H1 (cell line): Measurements from ENCODE around the gene CFAP74. TPM values are rescaled to one million over a fixed set of nuclear protein-coding genes. Genes with fewer than 3 reads are reported as not detected.

Experiments used
- GABPA ChIP-seq: IDR thresholded peaks from 2 replicates; pipeline ENCODE4 v1.6.1; 2011; ENCODE audit warnings: mild to moderate bottlenecking, low read length, moderate library complexity, borderline replicate concordance; ENCODE audit not compliant: insufficient read depth
- GTF2F1 ChIP-seq: IDR thresholded peaks from 2 replicates; pipeline ENCODE4 v1.6.1; 2012; ENCODE audit warnings: low read depth, low read length, improper control_type of control experiment, borderline replicate concordance
- JUND ChIP-seq: IDR thresholded peaks from 2 replicates; pipeline ENCODE4 v1.6.1; 2011; ENCODE audit warnings: mild to moderate bottlenecking, improper control_type of control experiment, low read length
- NANOG ChIP-seq: IDR thresholded peaks from 2 replicates; pipeline ENCODE4 v1.6.1; 2011; ENCODE audit warnings: low read length, low read depth, mild to moderate bottlenecking, inconsistent platforms; ENCODE audit not compliant: insufficient read depth, poor library complexity, severe bottlenecking
- RAD21 ChIP-seq, 2 experiments: IDR thresholded peaks in 1 of 2; conservative IDR thresholded peaks in 1 of 2; 2 replicates each; pipeline ENCODE4 v1.6.1; 2011; ENCODE audit warnings: low read depth in 2 of 2, low read length in 2 of 2, improper control_type of control experiment in 1 of 2, inconsistent platforms in 1 of 2, mild to moderate bottlenecking in 1 of 2, moderate library complexity in 1 of 2
- RXRA ChIP-seq: IDR thresholded peaks from 2 replicates; pipeline ENCODE4 v1.6.1; 2011; ENCODE audit warnings: low read depth, mild to moderate bottlenecking, low read length, moderate library complexity; ENCODE audit not compliant: insufficient read depth
- SIX5 ChIP-seq: IDR thresholded peaks from 2 replicates; pipeline ENCODE4 v1.6.1; 2011; ENCODE audit warnings: mild to moderate bottlenecking, low read depth, low read length
- SP2 ChIP-seq: IDR thresholded peaks from 2 replicates; pipeline ENCODE4 v1.6.1; 2012; ENCODE audit warnings: mild to moderate bottlenecking, low read length, inconsistent platforms
- YY1 ChIP-seq: IDR thresholded peaks from 2 replicates; pipeline ENCODE4 v1.6.1; 2011; ENCODE audit warnings: low read depth, mild to moderate bottlenecking, low read length
- polyA plus RNA-seq, 7 experiments: library from polyadenylated mRNA; depleted of rRNA in 3 of 7; stranded (reverse) in 5 of 7; unstranded in 2 of 7; fragments of >200 nt in 5 of 7; fragments of 200-250 nt in 2 of 7; gene quantifications; 1 replicate in 5 of 7; 2 replicates in 1 of 7; 4 replicates in 1 of 7; pipeline versions ENCODE4 v1.2.1 to v1.2.3, GENCODE V29; 2011 to 2013; ENCODE audit warnings: missing spikeins in 2 of 7, mixed read lengths in 2 of 7
- total RNA-seq: library from RNA; stranded (reverse); fragmentation: NEBNext Ultra II Directional; extraction: Animal tissue kit (Norgen Biotek cat#: 25700); gene quantifications from 2 replicates; pipeline ENCODE4 v1.2.1, GENCODE V29; 2021
- TF ChIP-seq, protein P1 (sequence below): IDR thresholded peaks from 2 replicates; pipeline ENCODE4 v1.6.1; 2012; ENCODE audit warnings: low read length, inconsistent platforms

CFAP74 gene
- total and polyA plus RNA-seq, 2 of the 8 experiments (the other 6 are each of a cell fraction or from before 2014, with no cell fraction given): 0.09 to 0.20 TPM

GRCh38 chr1:1988061-1988945, 15.3 kb downstream of the CFAP74 start (continued):
- TF ChIP-seq GTF2F1 (no peak), RAD21 (IDR thresholded peaks at IDR 0.05 in 1 of 2, conservative IDR thresholded peaks at IDR 0.05 in 1 of 2; ENCODE audit: low read depth in 2 of 2, low read length in 2 of 2) (no peak), YY1 (no peak), GABPA (no peak), RXRA (no peak), NANOG (no peak), SP2 (no peak), JUND (no peak), SIX5 (no peak)
- TF ChIP-seq, protein P1, sequence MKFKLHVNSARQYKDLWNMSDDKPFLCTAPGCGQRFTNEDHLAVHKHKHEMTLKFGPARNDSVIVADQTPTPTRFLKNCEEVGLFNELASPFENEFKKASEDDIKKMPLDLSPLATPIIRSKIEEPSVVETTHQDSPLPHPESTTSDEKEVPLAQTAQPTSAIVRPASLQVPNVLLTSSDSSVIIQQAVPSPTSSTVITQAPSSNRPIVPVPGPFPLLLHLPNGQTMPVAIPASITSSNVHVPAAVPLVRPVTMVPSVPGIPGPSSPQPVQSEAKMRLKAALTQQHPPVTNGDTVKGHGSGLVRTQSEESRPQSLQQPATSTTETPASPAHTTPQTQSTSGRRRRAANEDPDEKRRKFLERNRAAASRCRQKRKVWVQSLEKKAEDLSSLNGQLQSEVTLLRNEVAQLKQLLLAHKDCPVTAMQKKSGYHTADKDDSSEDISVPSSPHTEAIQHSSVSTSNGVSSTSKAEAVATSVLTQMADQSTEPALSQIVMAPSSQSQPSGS: no peak
